Left ventricle myocardium inferior (tissue), 1 donor: ENCODE results near the gene CUL1. TPM values are rescaled to one million over a fixed set of nuclear protein-coding genes. Genes with fewer than 3 reads are reported as not detected.

Experiments
- DNase-seq: peaks from one replicate; pipeline ENCODE4 v3.0.0-alpha.2; 2020
- H3K27ac ChIP-seq: fragments of 200-600 bp; replicated peaks from 2 replicates; pipeline ENCODE4 v1.8.0; 2021
- H3K27me3 ChIP-seq: fragments of 200-600 bp; 2 replicates; pipeline ENCODE4 v1.8.0; 2021; ENCODE audit warnings: low read depth
- H3K36me3 ChIP-seq: fragments of 200-600 bp; 2 replicates; pipeline ENCODE4 v1.8.0; 2021
- H3K4me1 ChIP-seq: fragments of 200-600 bp; 2 replicates; pipeline ENCODE4 v1.8.0; 2021
- H3K4me3 ChIP-seq: fragments of 200-600 bp; 2 replicates; pipeline ENCODE4 v1.8.0; 2021; ENCODE audit warnings: mild to moderate bottlenecking, moderate library complexity
- H3K9me3 ChIP-seq: fragments of 200-600 bp; replicated peaks from 2 replicates; pipeline ENCODE4 v1.8.0; 2021
- CTCF ChIP-seq: fragments of 200-600 bp; IDR thresholded peaks from 2 replicates; pipeline ENCODE4 v1.8.0; 2021; ENCODE audit warnings: antibody characterized with exemption, mild to moderate bottlenecking, borderline replicate concordance
- intact Hi-C: fragments of 100-400 bp; cut with micrococcal nuclease; formaldehyde crosslinking; loops from one replicate; pipeline ENCODE4 v1.11.0; 2022
- total RNA-seq: library from RNA; stranded (reverse); fragmentation: NEBNext Ultra II Directional; extraction: Animal tissue kit (Norgen Biotek cat#: 25700); gene quantifications from one replicate; pipeline ENCODE4 v1.2.1, GENCODE V29; 2021
- donor health status: DM: no; HTN: yes; CAD: no; lungs with severe emphysema.

CUL1 gene
- total RNA-seq, 1 donor from 2014 or later, result 48.2 TPM

GRCh38 chr7:148672041-148672440 is 26.7 kb upstream of the CUL1 start:
- H3K9me3 ChIP-seq, result peaks cover 13% of the 10 kb centered on the region
- H3K4me1 ChIP-seq, result no peaks in the 10 kb centered on the region
- no peaks in the 10 kb centered on the region for H3K27me3 ChIP-seq
- no peak overlapping the region for H3K4me3 ChIP-seq
- no peak overlapping the region for H3K27ac ChIP-seq
- no peak for TF ChIP-seq CTCF
- no peak for DNase-seq
- intact Hi-C loops, result no loop called here
- no peaks in the 10 kb centered on the region for H3K36me3 ChIP-seq

- Histone ChIP-seq H3K9me3 (peaks cover 13% of the 10 kb centered on the region), H3K4me1 (no peaks in the 10 kb centered on the region), H3K27ac (no peak overlapping the region), H3K4me3 (no peak overlapping the region), H3K27me3 (no peaks in the 10 kb centered on the region), H3K36me3 (no peaks in the 10 kb centered on the region)
- no peak for DNase-seq
- TF ChIP-seq CTCF, result no peak
- intact Hi-C loops, result no loop called here
Observed at GRCh38 chr7:148674689-148675088, 24.0 kb upstream of the CUL1 start.

GRCh38 chr7:148676291-148676690 is 22.4 kb upstream of the CUL1 start:
- TF ChIP-seq CTCF, result no peak
- no peaks in the 10 kb centered on the region for H3K4me1 ChIP-seq
- H3K4me3 ChIP-seq, result no peak overlapping the region
- H3K27ac ChIP-seq, result no peak overlapping the region
- intact Hi-C loops, result no loop called here
- no peak for DNase-seq
- H3K36me3 ChIP-seq, result no peaks in the 10 kb centered on the region
- no peaks in the 10 kb centered on the region for H3K27me3 ChIP-seq
- peaks cover 13% of the 10 kb centered on the region for H3K9me3 ChIP-seq

- no peak for TF ChIP-seq CTCF
- no peak for DNase-seq
- H3K4me3 ChIP-seq, result no peak overlapping the region
- H3K36me3 ChIP-seq, result no peaks in the 10 kb centered on the region
- H3K27ac ChIP-seq, result no peak overlapping the region
- no peaks in the 10 kb centered on the region for H3K27me3 ChIP-seq
- intact Hi-C loops, result no loop called here
- H3K4me1 ChIP-seq, result no peaks in the 10 kb centered on the region
- H3K9me3 ChIP-seq, result peaks cover 8% of the 10 kb centered on the region
Observed at GRCh38 chr7:148681821-148682220, 16.9 kb upstream of the CUL1 start.

- Histone ChIP-seq H3K4me1 (no peaks in the 10 kb centered on the region), H3K36me3 (no peaks in the 10 kb centered on the region), H3K9me3 (peaks cover 8% of the 10 kb centered on the region), H3K27ac (no peak overlapping the region), H3K4me3 (no peak overlapping the region), H3K27me3 (no peaks in the 10 kb centered on the region)
- TF ChIP-seq CTCF, result no peak
- no peak for DNase-seq
- intact Hi-C loops, result no loop called here
Observed at GRCh38 chr7:148684289-148684830, 14.3 kb upstream of the CUL1 start.
